Stimulated activated CD4-positive, alpha-beta T cell treated with anti-CD3 and anti-CD28 coated beads, Interleukin-15, amount 100 ng/mL, for 48 hours (primary cell): ENCODE data around the gene CPAMD8.
A peak's percentile ranks its signal among the peaks of the same experiment; 100 is the strongest.
"Not testable (repeated sequence)": the region's sequence is repeated elsewhere in the genome, so short reads cannot be mapped to it uniquely, and the experiment has no call there.

Source experiments
- DNase-seq, 2 donors: peaks; one replicate each; pipeline ENCODE4 v3.0.0-alpha.2; 2020; ENCODE audit warnings: low read depth in 2 of 2

CPAMD8 gene

DNA sequence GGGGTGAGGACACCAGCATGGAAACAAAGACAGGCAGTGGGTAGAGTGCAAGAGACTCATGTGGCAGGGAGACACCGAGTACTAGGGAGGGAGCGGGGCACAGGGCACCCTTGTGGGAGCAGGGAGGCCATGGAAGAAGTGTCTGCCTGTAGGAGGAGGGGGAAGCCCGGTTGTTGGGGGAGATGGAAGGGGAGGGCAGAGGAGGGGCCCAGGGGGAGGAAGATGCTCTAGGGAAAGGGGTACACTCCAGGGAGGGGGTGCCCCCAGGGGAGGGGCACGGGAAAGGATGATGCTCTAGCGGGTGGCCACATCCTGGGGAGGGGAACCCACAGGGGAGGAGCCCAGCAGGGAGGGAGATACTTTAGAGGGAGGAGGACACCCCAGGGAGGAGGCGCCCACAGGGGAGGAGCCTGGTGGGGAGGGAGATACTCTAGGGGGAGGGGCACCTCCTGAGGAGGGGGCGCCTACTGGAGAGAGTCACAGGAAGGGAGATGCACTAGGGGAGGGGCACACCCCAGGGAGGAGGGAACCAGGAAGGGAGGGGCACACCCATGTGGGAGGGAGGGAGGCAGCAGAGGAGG lies 24.9 kb downstream of the CPAMD8 start:
- DNase-seq = peak; percentile 22

DNA sequence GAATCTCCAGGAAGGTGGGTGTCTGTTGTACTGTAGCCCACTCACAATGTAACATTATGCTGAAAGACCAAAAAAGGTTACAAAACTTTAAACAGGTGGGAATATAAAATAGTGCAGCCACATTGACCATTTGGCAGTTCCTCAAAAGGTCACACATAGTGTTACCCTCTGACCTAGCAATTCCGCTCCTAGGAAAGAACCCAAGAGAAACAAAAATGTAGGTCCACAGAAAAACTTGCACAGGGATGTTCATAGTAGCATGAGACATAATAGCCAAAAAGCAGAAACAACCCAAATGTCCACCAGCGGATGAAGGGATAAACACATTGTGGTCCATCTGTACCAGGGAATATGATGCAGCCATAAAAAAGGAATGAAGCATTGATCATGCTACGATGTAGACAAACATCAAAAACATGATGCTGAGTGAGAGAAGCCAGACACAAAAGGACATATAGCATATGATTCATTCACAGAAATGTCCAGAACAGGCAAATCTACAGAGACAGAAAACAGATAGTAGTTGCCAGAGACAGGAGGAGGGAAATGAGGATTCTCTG lies 27.9 kb downstream of the CPAMD8 start:
- no peak for DNase-seq

DNA sequence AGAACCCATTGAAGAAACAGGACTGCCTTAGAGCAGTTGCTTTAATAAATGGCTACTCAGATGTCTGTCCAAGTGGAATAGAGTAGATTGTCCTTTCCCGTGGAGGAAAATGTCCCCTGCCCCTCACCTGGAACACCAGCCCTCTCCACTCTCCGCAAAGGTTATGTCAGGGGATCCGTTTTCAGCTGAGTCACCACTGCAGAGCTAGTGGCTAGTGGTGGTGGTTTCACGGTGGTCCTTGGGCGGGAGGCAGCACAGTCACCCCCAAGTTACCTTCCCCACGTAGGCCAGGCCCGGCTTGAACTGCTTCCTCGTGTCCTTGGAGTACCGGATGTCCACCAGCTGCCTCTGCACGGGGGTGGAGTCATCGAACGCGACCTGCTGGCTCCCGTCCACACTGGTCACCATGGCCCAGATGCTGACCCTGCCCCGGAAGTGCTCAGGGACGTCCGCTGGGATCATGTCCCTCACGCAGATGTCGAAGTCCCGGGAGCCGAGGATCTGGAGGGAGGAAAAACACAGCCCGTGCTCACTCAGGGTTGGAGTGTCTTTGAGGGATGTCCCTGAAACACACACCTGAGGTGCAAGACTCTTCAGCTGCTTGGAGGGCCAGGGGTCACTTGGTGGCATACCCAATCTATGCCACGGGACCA lies 29.6 kb downstream of the CPAMD8 start:
- DNase-seq = not testable (repeated sequence)

DNA sequence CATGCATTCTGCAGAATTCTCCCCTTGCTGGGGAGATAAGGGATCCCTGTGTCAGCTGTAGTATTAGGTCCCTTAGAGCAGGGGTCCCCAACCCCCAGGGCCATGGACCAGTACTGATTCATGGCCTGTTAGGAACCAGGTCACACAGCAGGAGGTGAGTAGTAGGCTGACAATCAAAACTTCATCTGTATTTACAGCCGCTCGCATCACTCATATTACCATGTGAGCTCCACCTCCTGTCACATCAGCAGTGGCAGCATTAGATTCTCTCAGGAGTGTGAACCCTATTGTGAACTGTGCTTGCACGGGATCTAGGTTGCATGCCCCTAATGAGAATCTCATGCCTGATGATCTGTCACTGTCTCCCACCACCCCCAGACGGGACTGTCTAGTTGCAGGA lies 37.9 kb downstream of the CPAMD8 start:
- no peak for DNase-seq

DNA sequence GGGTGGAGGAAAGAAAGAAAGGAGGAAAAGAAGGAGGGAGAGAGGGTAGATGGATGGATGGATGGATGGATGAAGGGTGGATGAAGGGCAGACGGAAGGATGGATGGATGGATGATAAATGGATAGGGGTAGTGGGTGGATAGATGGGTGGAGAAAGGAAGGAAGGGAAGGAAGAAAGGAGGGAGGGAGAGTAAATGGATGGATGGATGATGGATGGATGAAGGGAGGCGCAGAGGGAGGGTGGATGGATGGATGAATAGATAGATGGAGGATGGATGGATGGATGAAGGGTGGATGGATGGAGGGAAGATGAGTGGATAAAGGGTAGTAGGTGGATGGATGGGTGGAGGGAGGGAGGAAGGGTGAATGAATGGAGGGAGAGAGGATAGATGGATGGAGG lies 41.2 kb downstream of the CPAMD8 start:
- DNase-seq = no peak

DNA sequence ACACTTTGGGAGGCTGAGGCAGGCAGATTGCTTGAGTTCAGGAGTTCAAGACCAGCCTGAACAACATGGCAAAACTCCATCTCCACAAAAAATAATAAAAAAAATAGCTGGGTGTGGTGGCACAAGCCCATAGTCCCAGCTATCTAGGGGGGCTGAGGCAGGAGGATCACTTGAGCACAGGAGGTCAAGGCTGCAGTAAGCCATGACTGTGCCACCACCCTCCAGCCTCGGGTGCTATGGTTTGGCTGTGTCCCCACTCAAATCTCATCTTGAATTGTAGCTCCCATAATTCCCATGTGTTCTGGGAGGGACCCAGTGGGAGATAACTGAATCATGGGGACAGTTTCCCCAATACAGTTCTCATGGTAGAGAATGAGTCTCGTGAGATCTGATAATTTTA lies 44.0 kb downstream of the CPAMD8 start:
- not testable (repeated sequence) for DNase-seq

DNA sequence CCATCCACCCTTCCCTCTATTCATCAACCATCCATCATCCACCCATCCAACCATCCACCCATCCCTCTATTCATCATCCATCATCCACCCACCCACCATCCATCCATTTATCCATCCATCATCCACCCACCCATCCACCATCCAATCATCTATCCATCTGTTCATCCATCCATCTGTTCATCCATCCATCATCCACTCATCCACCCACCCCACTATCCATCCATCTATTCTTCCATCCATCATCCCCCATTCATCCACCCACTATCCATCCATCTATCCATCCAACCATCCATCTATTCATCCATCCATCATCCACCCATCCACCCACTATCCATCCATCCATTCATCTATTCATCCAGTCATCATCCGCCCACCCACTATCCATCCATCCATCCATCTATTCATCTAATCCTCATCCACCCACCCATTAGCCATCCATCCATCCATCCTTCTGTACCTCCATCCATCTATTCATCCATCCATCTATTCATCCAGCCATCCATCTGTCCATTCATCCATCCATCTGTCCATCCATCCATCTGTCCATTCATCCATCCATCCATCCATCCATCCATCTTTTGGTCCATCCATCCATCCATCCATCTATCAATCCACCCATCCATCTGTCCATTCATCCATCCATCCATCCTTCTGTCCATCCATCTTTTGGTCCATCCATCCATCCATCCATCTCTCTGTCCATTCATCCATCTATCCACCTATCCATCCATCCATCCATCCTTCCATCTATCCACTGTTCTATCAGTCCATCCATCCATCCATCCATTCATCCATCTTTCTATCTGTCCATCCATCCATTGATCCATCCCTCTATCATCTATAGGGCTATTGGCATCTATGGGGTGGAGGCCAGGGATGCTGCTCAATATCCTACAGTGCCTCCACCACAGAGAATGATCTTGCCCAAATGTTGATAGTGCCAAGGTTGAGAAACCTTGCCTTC lies 47.5 kb downstream of the CPAMD8 start:
- no peak for DNase-seq

DNA sequence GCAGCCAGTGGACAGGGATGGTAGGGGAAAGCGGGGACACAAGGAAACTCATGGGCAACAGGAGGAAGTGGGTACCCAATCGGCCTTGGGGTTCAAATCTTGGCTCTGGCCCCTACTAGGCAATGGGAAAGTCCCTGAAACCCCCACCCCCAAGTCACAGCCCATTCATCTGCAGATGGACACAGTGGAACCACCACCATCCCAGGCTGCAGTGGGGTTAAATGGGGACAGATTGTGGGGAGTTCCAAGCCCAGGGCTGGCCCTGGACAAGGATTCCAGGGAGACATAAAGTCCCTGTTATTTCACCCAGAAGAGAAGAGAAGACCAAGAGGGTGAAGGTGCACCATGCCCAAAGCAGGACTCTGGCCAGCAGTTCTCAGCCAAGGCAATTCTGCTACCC lies 48.5 kb downstream of the CPAMD8 start:
- DNase-seq = no peak

DNA sequence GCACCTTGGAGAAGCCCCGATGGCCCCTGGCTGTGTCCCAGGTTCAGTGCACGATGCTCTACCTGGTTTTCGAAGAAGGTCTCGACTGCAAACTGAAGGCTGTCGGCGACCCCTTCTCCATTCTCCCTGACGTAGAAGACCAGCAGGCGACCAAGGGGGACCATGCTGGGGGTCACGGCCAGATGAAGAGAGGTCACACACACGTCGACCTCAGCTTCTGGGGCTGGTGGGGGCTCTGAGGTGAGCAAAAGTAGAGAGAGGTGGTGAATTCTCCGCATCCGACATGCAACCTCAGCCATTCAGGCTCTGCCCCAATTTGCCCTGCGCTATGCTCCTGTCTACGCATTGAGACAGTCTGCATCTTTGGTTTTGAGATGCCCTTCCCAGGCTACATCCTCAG lies 49.3 kb downstream of the CPAMD8 start:
- DNase-seq = no peak

DNA sequence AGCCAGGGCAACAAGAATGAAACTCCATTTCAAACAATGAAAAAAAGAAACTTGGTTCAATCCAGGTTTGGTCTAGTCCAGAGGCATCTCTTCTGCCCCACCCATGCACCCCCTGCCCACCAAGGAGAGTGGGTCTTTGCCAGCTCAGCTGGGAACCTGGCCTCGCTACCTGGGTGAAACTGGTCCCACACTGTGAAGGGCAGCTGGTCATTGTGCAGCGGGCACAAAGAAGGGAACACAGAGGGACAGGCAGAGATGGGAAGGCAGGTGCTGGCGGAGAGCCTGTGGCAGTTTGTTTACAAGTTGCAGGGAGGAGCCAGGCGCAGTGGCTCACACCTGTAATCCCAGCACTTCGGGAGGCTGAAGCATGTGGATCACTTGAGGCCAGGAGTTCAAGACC lies 50.2 kb downstream of the CPAMD8 start:
- DNase-seq = no peak

DNA sequence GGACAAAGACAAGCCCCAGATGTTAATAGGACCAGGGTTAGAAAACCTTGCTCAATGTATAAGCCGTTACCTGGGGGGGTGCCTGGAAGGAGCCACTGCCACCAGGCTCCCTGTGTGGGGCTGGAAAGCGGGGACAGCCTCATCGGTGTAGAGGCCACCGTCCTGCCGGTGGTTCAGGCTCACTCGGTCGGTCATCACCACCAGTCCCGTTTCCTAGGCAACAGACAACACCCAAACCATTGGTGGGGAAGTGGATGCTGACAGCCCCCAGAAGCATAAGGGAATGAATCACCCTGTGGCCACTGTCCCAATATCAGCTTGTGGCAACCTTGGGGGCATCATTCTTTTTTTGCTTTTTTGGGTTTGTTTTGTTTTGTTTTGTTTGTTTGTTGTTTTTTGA lies 55.8 kb downstream of the CPAMD8 start:
- no peak for DNase-seq

DNA sequence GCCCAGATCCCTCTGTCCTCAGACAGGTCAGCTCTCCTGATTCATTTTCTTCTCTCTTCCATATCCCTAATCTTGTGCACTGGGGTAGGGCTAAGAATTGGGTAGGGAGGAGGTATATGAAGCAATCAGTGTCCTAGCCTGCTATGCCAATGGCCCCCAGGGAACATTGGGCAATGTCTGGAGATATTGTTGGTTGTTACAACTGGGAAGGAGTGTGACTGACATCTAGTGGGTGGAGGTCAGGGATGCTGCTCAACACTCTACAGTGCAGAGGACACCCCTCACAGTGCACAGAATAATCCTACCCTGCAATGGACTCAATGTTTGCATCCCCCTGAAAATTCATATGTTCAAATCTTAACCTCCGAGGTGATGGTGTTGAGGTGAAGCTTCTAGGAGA lies 57.5 kb downstream of the CPAMD8 start:
- DNase-seq = no peak

DNA sequence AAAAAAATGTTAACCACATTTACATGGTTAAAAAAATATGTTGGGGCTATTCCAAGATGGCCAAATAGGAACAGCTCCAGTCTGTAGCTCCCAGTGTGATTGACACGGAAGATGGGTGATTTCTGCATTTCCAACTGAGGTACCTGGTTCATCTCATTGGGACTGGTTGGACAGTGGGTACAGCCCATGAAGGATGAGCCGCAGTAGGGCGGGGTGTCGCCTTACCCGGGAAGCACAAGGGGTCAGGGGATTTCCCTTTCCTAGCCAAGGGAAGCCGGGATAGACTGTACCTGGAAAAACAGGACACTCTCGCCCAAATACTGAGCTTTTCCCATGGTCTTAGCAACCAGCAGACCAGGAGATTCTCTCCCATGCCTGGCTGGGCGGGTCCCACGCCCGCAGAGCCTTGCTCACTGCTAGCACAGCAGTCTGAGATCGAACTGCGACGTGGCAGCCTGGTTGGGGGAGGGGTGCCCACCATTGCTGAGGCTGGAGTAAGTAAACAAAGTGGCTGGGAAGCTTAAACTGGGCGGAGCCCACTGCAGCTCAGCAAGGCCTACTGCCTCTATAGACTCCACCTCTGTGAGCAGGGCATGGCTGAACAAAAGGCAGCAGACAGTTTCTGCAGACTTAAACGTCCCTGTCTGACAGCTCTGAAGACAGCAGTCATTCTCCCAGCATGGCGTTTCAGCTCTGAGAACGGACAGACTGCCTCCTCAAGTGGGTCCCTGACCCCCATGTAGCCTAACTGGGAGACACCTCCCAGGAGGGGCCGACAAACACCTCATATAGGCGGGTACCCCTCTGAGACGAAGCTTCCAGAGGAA lies 65.4 kb downstream of the CPAMD8 start:
- not testable (repeated sequence) for DNase-seq

DNA sequence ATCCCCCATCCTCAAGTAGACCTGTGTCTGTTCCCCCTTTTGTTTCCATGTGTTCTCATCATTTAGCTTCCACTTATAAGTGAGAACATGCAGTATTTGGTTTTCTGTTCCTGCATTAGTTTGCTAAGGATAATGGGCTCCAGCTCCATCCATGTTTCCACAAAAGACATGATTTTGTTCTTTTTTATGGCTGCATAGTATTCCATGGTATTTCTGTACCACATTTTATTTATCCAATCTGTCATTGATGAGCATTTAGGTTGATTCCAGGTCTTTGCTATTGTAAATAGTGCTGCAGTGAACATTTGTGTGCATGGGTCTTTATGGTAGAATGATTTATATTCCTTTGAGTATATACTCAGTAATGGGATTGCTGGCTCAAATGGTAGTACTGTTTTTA lies 68.3 kb downstream of the CPAMD8 start:
- DNase-seq = not testable (repeated sequence)

DNA sequence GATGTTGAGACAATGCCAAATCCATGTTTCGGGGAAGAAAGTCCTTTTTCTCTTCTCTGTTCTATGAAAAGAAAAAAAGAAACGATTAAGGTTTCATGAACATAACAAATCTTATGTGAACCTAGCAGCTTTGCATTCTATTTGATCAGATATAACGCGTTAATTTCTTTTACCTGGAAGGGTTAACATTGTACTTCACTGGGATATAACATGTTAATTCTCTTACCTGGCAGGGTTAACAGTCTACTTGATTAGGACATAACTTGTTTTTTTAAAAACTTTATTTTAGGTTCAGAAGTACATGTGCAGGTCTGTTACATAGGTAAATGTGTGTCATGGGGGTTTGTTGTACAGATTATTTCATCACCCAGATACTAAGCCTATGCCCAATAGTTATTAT lies 68.8 kb downstream of the CPAMD8 start:
- no peak for DNase-seq

DNA sequence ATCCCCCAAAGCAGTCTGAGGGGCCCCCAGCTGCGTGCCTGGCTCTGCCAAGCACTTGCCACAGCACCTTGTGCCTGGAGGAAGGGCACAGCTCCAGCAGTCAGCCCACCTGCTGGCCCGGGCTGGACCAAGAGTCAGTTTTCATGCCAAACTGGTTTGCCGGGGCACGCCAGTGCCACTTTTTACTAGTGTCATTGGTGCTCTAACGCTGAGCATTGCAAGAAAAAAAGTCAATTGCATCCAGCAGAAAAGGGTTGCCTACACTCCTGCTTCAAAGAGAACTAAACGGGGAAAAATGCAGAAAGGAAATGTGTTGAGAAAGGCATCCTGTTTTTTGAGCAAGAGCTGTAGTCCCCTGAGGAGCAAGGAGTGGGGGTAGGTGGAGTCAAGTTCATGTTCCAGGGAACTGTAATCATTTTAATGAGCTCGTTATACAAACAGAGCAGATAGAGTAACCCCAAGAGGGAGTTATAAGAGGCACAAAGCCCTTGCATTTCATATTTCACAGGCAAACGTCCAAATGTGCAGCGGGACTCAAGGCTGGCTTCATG lies 69.4 kb downstream of the CPAMD8 start:
- DNase-seq = no peak

DNA sequence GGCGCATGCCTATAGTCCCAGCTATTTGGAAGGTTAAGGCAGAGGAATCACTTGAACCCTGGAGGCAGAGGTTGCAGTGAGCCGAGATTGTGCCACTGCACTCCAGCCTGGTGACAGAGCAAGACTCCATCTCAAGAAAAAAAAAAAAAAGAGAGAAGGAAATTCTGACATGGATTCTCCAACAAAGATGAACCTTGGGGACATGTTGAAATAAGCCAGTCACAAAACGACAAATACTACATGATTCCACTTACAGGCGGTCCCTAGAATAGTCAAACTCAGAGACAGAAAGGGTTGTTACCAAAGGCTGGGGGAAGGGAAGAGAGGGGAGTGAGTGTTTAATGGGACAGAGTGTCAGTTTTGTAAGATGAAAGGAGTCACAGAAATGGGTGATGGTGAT lies 71.4 kb downstream of the CPAMD8 start:
- no peak for DNase-seq

DNA sequence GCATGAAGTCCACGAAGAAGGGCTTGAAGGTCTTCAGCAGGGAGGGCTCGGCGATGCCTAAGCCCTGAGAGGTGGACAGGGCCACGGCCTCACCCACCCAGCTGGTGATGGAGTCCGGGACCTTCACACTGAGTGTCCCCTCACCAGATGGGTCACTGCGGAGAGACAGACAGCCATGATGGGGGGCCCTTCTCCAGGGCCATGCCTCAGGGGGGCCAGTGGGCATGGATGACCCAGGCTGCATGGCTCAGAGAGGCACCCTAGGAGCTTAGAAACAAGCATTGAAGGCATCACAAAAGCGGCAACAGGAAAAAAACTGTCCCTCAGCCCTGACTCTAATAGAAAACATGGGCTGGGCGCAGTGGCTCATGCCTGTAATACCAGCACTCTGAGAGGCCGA lies 74.6 kb downstream of the CPAMD8 start:
- DNase-seq = no peak

DNA sequence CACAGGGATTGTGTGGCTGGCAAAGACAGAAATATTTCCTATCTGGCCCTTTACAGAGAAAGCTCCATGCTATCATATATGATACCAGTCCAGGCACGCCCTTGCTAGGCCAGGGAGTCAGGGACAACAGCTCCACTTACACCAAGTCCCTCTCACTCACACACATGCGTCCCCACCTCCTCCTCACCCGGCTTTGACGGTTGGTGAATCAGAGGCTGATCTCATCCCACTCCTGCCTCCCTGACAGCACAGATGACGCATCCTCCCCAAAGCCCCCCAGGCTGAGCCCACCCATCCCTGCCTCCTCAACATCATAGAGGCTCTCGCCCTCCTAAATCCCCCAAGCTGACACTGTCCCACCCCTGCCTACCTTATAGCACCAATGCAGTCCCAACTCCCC lies 75.1 kb downstream of the CPAMD8 start:
- DNase-seq = no peak

DNA sequence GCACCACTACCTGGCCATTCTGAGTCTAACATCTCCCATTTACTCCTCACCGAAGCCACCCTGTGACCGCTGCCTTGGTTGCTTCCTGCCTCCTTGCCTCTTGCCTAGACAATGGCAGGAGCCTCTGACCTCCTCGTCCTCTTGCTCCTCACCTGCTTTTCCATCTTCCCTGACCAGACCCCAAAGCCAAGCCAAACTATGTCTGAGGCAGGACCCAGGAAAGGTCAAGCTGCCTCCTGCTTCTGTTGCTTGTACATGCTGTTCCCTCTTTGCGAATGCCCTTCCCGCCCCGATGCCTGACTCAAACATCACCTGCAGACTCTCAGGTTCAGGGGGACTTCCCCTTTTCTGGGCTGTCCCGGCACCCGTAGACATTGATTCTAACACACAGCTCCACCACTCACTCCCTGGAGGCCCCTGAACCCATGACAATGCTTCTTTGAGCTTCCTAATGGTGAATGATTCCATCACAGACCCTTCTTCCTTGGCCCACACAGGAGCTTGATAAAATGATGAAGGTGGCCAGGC lies 77.0 kb downstream of the CPAMD8 start:
- DNase-seq = no peak
